ENCODE measurements around the gene ZFP91. TPM values are rescaled to one million over a fixed set of nuclear protein-coding genes. Genes with fewer than 3 reads are reported as not detected.
A peak's percentile ranks its signal among the peaks of the same experiment; 100 is the strongest.

Gene ZFP91
- total and polyA plus RNA-seq, 2 of the 13 experiments (the other 11 are each of a cell fraction or from before 2014, with no cell fraction given) = 13.5 to 38.6 TPM

GRCh38 chr11:58577555-58578135, 1.2 kb upstream of the ZFP91 start (continued):
- TF ChIP-seq FOSL1 (CRISPR knock-in tag; IDR thresholded peaks at IDR 0.05; ENCODE audit: borderline replicate concordance) = peak; percentile 68; the same call in 1 of the 2 replicates
- TF ChIP-seq ATF1 (CRISPR knock-in tag; IDR thresholded peaks at IDR 0.05) = no peak
- TF ChIP-seq SAP130 (CRISPR knock-in tag; IDR thresholded peaks at IDR 0.05; ENCODE audit: low read depth) = peak; percentile 81
- TF ChIP-seq KLF15 (CRISPR knock-in tag; IDR thresholded peaks at IDR 0.05; ENCODE audit: borderline replicate concordance) = no peak
- peak; percentile 30; the same call in 1 of the 2 replicates for TF ChIP-seq GATA4 (IDR thresholded peaks at IDR 0.05; ENCODE audit: borderline replicate concordance, low read depth)
- TF ChIP-seq DNMT1 (CRISPR knock-in tag; IDR thresholded peaks at IDR 0.05) = no peak
- no peak; the same call in 1 of the 2 replicates for TF ChIP-seq ARNT2 (CRISPR knock-in tag; IDR thresholded peaks at IDR 0.05; ENCODE audit: low read depth)
- 0 out of 2 replicates have a peak, but pooled peaks have one; percentile 14 for TF ChIP-seq NFIC (IDR thresholded peaks at IDR 0.05; ENCODE audit: low read length)
- TF ChIP-seq ZNF264 (CRISPR knock-in tag; IDR thresholded peaks at IDR 0.05) = 0 out of 2 replicates have a peak, but pooled peaks have one; percentile 1
- TF ChIP-seq CHCHD3 (CRISPR knock-in tag; IDR thresholded peaks at IDR 0.05) = no peak
- TF ChIP-seq KAT7 (CRISPR knock-in tag; IDR thresholded peaks at IDR 0.05; ENCODE audit: borderline replicate concordance) = no peak
- no peak for TF ChIP-seq ZHX2 (IDR thresholded peaks at IDR 0.05; ENCODE audit: low read depth)
- TF ChIP-seq ZHX2 (CRISPR knock-in tag; IDR thresholded peaks at IDR 0.05; ENCODE audit: borderline replicate concordance) = no peak
- TF ChIP-seq ZFP36 (IDR thresholded peaks at IDR 0.05; ENCODE audit: borderline replicate concordance, low read depth, low read length, partially characterized antibody) = no peak
- no peak for TF ChIP-seq AGO2 (optimal IDR thresholded peaks at IDR 0.05; ENCODE audit: low read depth, low read length)
- no peak for TF ChIP-seq ZNF678 (CRISPR knock-in tag; IDR thresholded peaks at IDR 0.05)
- TF ChIP-seq LCORL (IDR thresholded peaks at IDR 0.05) = no peak; the same call in 1 of the 2 replicates
- TF ChIP-seq LCORL (CRISPR knock-in tag; IDR thresholded peaks at IDR 0.05) = no peak
- no peak for TF ChIP-seq CEBPG (CRISPR knock-in tag; IDR thresholded peaks at IDR 0.05)
- TF ChIP-seq, protein P1, sequence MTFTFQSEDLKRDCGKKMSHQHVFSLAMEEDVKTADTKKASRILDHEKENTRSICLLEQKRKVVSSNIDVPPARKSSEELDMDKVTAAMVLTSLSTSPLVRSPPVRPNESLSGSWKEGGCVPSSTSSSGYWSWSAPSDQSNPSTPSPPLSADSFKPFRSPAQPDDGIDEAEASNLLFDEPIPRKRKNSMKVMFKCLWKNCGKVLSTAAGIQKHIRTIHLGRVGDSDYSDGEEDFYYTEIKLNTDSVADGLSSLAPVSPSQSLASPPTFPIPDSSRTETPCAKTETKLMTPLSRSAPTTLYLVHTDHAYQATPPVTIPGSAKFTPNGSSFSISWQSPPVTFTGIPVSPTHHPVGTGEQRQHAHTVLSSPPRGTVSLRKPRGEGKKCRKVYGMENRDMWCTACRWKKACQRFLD (CRISPR knock-in tag; IDR thresholded peaks at IDR 0.05; ENCODE audit: borderline replicate concordance) = no peak
- no peak for TF ChIP-seq ZNF430 (CRISPR knock-in tag; IDR thresholded peaks at IDR 0.05)
- no peak for TF ChIP-seq SOX13 (IDR thresholded peaks at IDR 0.05)
- TF ChIP-seq SOX13 (CRISPR knock-in tag; conservative IDR thresholded peaks at IDR 0.05 in 1 of 2, IDR thresholded peaks at IDR 0.05 in 1 of 2) = 0 out of 4 replicates have a peak, but pooled peaks of 1 of the 2 experiments have one; percentile 14
- TF ChIP-seq ZNF232 (CRISPR knock-in tag; IDR thresholded peaks at IDR 0.05; ENCODE audit: borderline replicate concordance) = no peak
